Measurements from ENCODE around the gene PRRX2. TPM values are rescaled to one million over a fixed set of nuclear protein-coding genes. Genes with fewer than 3 reads are reported as not detected.
"Not testable (repeated sequence)": the region's sequence is repeated elsewhere in the genome, so short reads cannot be mapped to it uniquely, and the experiment has no call there.

PRRX2 gene
- total and polyA plus RNA-seq, 12 donors: 0.15 to 14.2 (median 4.0) TPM

GRCh38 chr9:129761293-129761900, 96.0 kb downstream of the PRRX2 start:
- no peak for TF ChIP-seq CTCF (IDR thresholded peaks at IDR 0.05)
- no peak for TF ChIP-seq POLR2A (IDR thresholded peaks at IDR 0.05)
- 70 to 81% (median 73%) methylated on average over 11 of the region's 11 CpGs for WGBS, 4 donors
- H3K27ac ChIP-seq: peak overlapping the region in 2 of 5 donors; percentile 68 to 83
- peak in 5 of 7 donors; percentile 29 to 72 (median 39) for DNase-seq
- no peak overlapping the region for H3K4me3 ChIP-seq
- H3K9me3 ChIP-seq (replicated peaks in 1 of 3): no peaks in the 10 kb centered on the region
- intact Hi-C loops (cut with DNase I): no loop called here
- no peaks in the 10 kb centered on the region for H3K36me3 ChIP-seq (replicated peaks in 1 of 2)
- no peaks in the 10 kb centered on the region for H3K27me3 ChIP-seq
- H3K4me1 ChIP-seq (replicated peaks in 1 of 2): peaks cover 0 to 5% of the 10 kb centered on the region in 2 donors

- Histone ChIP-seq H3K4me3 (no peak overlapping the region), H3K27me3 (no peaks in the 10 kb centered on the region), H3K9me3 (replicated peaks in 1 of 3) (no peaks in the 10 kb centered on the region), H3K27ac (peak overlapping the region in 3 of 5 donors; percentile 5 to 83 (median 68)), H3K36me3 (replicated peaks in 1 of 2) (no peaks in the 10 kb centered on the region), H3K4me1 (replicated peaks in 1 of 2) (peaks cover 0 to 5% of the 10 kb centered on the region in 2 donors)
- DNase-seq: peak in 1 of 7 donors; percentile 33
- no peak for TF ChIP-seq POLR2A (IDR thresholded peaks at IDR 0.05)
- no peak for TF ChIP-seq CTCF (IDR thresholded peaks at IDR 0.05)
- intact Hi-C loops (cut with DNase I): no loop called here
- 38 to 57% (median 54%) methylated on average over 6 of the region's 6 CpGs for WGBS, 4 donors
Observed at GRCh38 chr9:129761901-129762369, 96.5 kb downstream of the PRRX2 start.

- H3K27me3 ChIP-seq; intact Hi-C loops (cut with DNase I); H3K4me1 ChIP-seq (replicated peaks in 1 of 2); H3K36me3 ChIP-seq (replicated peaks in 1 of 2); H3K4me3 ChIP-seq; H3K9me3 ChIP-seq (replicated peaks in 1 of 3): not testable (repeated sequence)
- 40 to 58% (median 48%) methylated on average over 13 of the region's 13 CpGs for WGBS, 4 donors
- peak overlapping the region in 2 of 5 donors; percentile 68 to 83 for H3K27ac ChIP-seq
- DNase-seq: peak in 4 of 7 donors; percentile 31 to 66 (median 47)
Observed at GRCh38 chr9:129762370-129762984, 97.0 kb downstream of the PRRX2 start.

GRCh38 chr9:129762985-129763926, 97.8 kb downstream of the PRRX2 start:
- H3K27ac ChIP-seq: peak overlapping the region in 2 of 5 donors; percentile 68 to 83
- 75 to 83% (median 79%) methylated on average over 13 of the region's 13 CpGs for WGBS, 4 donors
- TF ChIP-seq POLR2A (IDR thresholded peaks at IDR 0.05): no peak
- peak in 2 of 7 donors; percentile 25 to 44 for DNase-seq
- intact Hi-C loops (cut with DNase I): no loop called here
- peaks cover 0 to 5% of the 10 kb centered on the region in 2 donors for H3K4me1 ChIP-seq (replicated peaks in 1 of 2)
- H3K27me3 ChIP-seq: no peaks in the 10 kb centered on the region
- no peaks in the 10 kb centered on the region for H3K36me3 ChIP-seq (replicated peaks in 1 of 2)
- H3K4me3 ChIP-seq: no peak overlapping the region
- H3K9me3 ChIP-seq (replicated peaks in 1 of 3): no peaks in the 10 kb centered on the region
